ENCODE results near the gene VPS35.

The VPS35 gene

GRCh38 chr16:46721885-46722284 lies 32.9 kb upstream of the VPS35 start:
- Histone ChIP-seq H3K4me3 (no peak overlapping the region), H3K27ac (no peak overlapping the region)
- TF ChIP-seq, protein P1, sequence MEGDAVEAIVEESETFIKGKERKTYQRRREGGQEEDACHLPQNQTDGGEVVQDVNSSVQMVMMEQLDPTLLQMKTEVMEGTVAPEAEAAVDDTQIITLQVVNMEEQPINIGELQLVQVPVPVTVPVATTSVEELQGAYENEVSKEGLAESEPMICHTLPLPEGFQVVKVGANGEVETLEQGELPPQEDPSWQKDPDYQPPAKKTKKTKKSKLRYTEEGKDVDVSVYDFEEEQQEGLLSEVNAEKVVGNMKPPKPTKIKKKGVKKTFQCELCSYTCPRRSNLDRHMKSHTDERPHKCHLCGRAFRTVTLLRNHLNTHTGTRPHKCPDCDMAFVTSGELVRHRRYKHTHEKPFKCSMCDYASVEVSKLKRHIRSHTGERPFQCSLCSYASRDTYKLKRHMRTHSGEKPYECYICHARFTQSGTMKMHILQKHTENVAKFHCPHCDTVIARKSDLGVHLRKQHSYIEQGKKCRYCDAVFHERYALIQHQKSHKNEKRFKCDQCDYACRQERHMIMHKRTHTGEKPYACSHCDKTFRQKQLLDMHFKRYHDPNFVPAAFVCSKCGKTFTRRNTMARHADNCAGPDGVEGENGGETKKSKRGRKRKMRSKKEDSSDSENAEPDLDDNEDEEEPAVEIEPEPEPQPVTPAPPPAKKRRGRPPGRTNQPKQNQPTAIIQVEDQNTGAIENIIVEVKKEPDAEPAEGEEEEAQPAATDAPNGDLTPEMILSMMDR (IDR thresholded peaks at IDR 0.05), result no peak
- DNase-seq (ENCODE audit: low spot score), result no peak

GRCh38 chr16:46720619-46721018 lies 31.6 kb upstream of the VPS35 start:
- TF ChIP-seq, protein P1 (IDR thresholded peaks at IDR 0.05), result no peak

GRCh38 chr16:46719528-46719927 lies 30.6 kb upstream of the VPS35 start:
- TF ChIP-seq, protein P1 (IDR thresholded peaks at IDR 0.05), result no peak
- DNase-seq (ENCODE audit: low spot score), result no peak
- Histone ChIP-seq H3K4me3 (no peak overlapping the region), H3K27ac (no peak overlapping the region)

More at GRCh38 chr16:46720619-46721018, 31.6 kb upstream of the VPS35 start:
- Histone ChIP-seq H3K4me3 (no peak overlapping the region), H3K27ac (no peak overlapping the region)
- DNase-seq (ENCODE audit: low spot score), result no peak

DNA sequence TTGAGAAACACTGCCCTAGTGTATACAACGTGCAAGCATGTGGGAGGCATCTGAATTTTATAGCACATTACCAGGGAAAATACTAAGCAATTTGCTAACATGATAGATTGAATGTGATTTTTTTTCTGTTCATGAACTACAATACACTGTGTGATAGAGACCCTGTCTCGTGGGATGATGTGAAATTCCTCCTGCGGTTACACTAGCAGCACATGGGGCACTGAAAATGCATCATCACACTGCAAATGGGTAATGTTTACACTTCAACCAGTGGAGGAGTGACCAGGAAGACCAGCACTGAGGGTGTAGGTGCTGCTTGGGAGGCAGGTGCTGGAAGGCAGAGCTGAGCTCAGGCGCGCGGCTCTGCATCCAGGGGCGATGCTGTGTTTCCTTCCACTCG lies 29.2 kb upstream of the VPS35 start:
- no peak overlapping the region for H3K27ac ChIP-seq
- no peak overlapping the region for H3K4me3 ChIP-seq
- DNase-seq (ENCODE audit: low spot score), result no peak
- TF ChIP-seq, protein P1 (IDR thresholded peaks at IDR 0.05), result no peak

DNA sequence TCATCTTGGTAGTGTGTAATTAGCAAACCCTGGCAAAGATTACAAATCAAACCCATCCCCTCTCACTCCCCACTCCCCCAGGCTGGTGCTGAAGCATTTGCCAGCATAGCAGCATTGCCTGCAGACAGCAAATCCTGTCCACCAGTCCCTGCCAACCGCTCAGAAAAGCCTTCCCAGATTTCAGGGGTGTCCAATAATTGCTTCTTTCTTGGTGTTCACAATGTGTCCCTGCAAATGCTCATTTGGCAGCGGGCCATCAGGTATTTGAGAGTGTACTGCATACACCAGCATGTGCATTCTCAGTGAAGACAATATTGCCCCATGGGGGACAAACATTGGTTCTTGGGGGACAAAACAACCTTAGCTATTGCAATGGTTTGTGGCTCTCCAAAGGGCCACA lies 28.7 kb upstream of the VPS35 start:
- Histone ChIP-seq H3K4me3 (no peak overlapping the region), H3K27ac (no peak overlapping the region)
- TF ChIP-seq, protein P1 (IDR thresholded peaks at IDR 0.05), result no peak
- no peak for DNase-seq (ENCODE audit: low spot score)

- Histone ChIP-seq H3K27ac (no peak overlapping the region), H3K4me3 (no peak overlapping the region)
- TF ChIP-seq, protein P1 (IDR thresholded peaks at IDR 0.05), result no peak
- DNase-seq (ENCODE audit: low spot score), result no peak
Observed at GRCh38 chr16:46715769-46716305, 26.9 kb upstream of the VPS35 start.

GRCh38 chr16:46714797-46715591 lies 26.0 kb upstream of the VPS35 start:
- no peak overlapping the region for H3K27ac ChIP-seq
- TF ChIP-seq, protein P1 (IDR thresholded peaks at IDR 0.05), result no peak
- H3K4me3 ChIP-seq, result no peak overlapping the region
- no peak for DNase-seq (ENCODE audit: low spot score)
